Upper lobe of left lung (tissue), 6 donors: ENCODE data around the gene ZNF316. TPM values are rescaled to one million over a fixed set of nuclear protein-coding genes. Genes with fewer than 3 reads are reported as not detected.

Experiments used
- ATAC-seq, 2 donors: fragments of 200-7000 bp; cut with Tn5 transposase; one replicate each; pipeline ENCODE4 v1.9.1; 2022; ENCODE audit warnings: mild to moderate bottlenecking in 2 of 2, moderate library complexity in 2 of 2; ENCODE audit not compliant: low FRiP score in 2 of 2
- DNase-seq, 2 donors: peaks; one replicate each; pipeline ENCODE4 v3.0.0-alpha.2; 2019 to 2020
- H3K27ac ChIP-seq, 4 donors: fragments of 200-600 bp; sonication (generic); one replicate each; pipeline ENCODE4 v1.5.1; 2016 to 2019
- H3K27me3 ChIP-seq, 4 donors: fragments of 200-600 bp; sonication (generic); one replicate each; pipeline ENCODE4 v1.5.1; 2017 to 2019
- H3K36me3 ChIP-seq, 4 donors: fragments of 200-600 bp; sonication (generic); one replicate each; pipeline ENCODE4 v1.5.1; 2016 to 2019
- H3K4me1 ChIP-seq, 4 donors: fragments of 200-600 bp; sonication (generic); one replicate each; pipeline ENCODE4 v1.5.1; 2018 to 2019
- H3K4me3 ChIP-seq, 4 donors: fragments of 200-600 bp; sonication (generic); one replicate each; pipeline ENCODE4 v1.5.1; 2017 to 2019; ENCODE audit warnings: mild to moderate bottlenecking in 2 of 4, moderate library complexity in 1 of 4
- H3K9me3 ChIP-seq, 4 donors: fragments of 200-600 bp; sonication (generic); one replicate each; pipeline ENCODE4 v1.5.1; 2018 to 2019
- EP300 ChIP-seq, 4 donors: sonication (generic); formaldehyde crosslinking; IDR thresholded peaks; one replicate each; pipeline ENCODE4 v1.5.1; 2017; ENCODE audit warnings: antibody characterized with exemption in 4 of 4, control low read depth in 2 of 4
- POLR2A ChIP-seq, 4 donors: fragments of 450-650 bp; IDR thresholded peaks; one replicate each; pipeline ENCODE4 v1.5.1; 2016 to 2017; ENCODE audit warnings: antibody characterized with exemption in 4 of 4, mild to moderate bottlenecking in 2 of 4
- POLR2AphosphoS5 ChIP-seq, 2 donors: sonication (generic); formaldehyde crosslinking; IDR thresholded peaks; one replicate each; pipeline ENCODE4 v1.5.1; 2017; ENCODE audit warnings: antibody characterized with exemption in 2 of 2
- WGBS, 2 donors: methylation state at CpG; one replicate each; pipeline ENCODE4 v1.1.5; 2017 to 2018; 5-methylcytosine and 5-hydroxymethylcytosine counted together
- total RNA-seq, 6 donors: library from RNA; depleted of rRNA in 4 of 6; stranded (reverse); fragments of >200 nt in 4 of 6; gene quantifications; one replicate each; pipeline versions ENCODE4 v1.1.0 to v1.2.1, GENCODE V29; 2016 to 2021
- TF ChIP-seq, protein P1 (sequence below), 6 experiments: fragments of 450-650 bp in 4 of 6; fragments of 200-600 bp in 2 of 6; sonication (generic) in 2 of 6; IDR thresholded peaks; one replicate each; pipeline ENCODE4 v1.5.1; 2016 to 2019; ENCODE audit warnings: antibody characterized with exemption in 6 of 6
- donor health status: DM: no; HTN: no; CAD: no; lungs with moderate emphysema.
- donor health status: DM: no; HTN: yes; CAD: no; lungs with severe emphysema.

ZNF316 gene
- total RNA-seq, 6 donors from 2014 or later: 31.6 to 132 (median 43.1) TPM

DNA sequence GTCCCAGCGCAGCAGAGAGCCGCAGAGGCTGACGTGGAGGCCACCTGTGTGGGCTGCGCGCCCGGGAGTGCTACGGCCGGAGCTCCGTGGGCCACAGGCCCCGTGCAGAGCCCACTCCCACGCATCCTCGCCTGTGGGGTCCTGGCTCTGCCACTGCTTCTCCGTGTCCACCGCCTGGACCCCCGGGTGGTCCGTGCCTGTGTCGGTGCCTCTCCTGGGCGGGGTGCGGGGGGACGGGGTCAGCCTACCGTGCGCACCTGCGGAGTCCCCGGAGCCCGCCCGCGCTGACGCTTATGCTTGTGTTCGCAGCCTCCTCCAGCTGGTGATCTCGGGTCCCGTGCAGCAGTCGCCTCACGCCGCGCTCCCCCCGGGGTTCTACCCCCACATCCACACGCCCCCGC is 29.5 kb upstream of the ZNF316 start:
- H3K4me1 ChIP-seq: no peaks in the 10 kb centered on the region
- ATAC-seq: peak in 1 of 2 donors; percentile 41
- no peak overlapping the region for H3K27ac ChIP-seq
- H3K9me3 ChIP-seq: no peaks in the 10 kb centered on the region
- DNase-seq: peak in 1 of 2 donors; percentile 84
- no peaks in the 10 kb centered on the region for H3K27me3 ChIP-seq
- no peak overlapping the region for H3K4me3 ChIP-seq
- H3K36me3 ChIP-seq: peaks cover 3 to 69% (median 50%) of the 10 kb centered on the region in 4 donors
- WGBS, 2 donors: 96 to 97% methylated on average over 12 to 38 of the region's 38 CpGs
- TF ChIP-seq POLR2AphosphoS5 (IDR thresholded peaks at IDR 0.05) (no peak), EP300 (IDR thresholded peaks at IDR 0.05) (no peak), POLR2A (IDR thresholded peaks at IDR 0.05) (no peak)
- TF ChIP-seq, protein P1, sequence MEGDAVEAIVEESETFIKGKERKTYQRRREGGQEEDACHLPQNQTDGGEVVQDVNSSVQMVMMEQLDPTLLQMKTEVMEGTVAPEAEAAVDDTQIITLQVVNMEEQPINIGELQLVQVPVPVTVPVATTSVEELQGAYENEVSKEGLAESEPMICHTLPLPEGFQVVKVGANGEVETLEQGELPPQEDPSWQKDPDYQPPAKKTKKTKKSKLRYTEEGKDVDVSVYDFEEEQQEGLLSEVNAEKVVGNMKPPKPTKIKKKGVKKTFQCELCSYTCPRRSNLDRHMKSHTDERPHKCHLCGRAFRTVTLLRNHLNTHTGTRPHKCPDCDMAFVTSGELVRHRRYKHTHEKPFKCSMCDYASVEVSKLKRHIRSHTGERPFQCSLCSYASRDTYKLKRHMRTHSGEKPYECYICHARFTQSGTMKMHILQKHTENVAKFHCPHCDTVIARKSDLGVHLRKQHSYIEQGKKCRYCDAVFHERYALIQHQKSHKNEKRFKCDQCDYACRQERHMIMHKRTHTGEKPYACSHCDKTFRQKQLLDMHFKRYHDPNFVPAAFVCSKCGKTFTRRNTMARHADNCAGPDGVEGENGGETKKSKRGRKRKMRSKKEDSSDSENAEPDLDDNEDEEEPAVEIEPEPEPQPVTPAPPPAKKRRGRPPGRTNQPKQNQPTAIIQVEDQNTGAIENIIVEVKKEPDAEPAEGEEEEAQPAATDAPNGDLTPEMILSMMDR (IDR thresholded peaks at IDR 0.05): no peak

DNA sequence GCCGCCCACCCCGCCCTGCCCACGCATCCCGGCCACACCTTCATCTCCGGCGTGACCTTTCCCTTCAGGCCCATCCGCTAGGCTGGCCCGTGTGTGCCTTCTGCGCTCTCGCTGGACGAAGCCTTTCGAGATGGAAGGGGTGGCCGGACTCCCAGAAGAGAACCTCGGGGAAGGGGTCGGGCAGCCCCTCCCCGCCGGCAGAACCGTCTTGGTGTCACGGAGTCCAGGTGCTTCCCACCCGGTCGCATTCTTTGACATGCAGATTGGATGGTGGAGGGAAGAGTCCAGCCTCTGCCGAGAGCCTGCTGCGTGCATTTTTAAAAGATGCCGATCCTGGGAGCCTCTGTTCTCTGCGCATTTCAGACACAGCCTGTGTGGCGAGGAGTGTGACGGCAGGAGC is 29.0 kb upstream of the ZNF316 start:
- Histone ChIP-seq H3K36me3 (peaks cover 3 to 65% (median 47%) of the 10 kb centered on the region in 4 donors), H3K4me1 (no peaks in the 10 kb centered on the region), H3K27ac (no peak overlapping the region), H3K9me3 (no peaks in the 10 kb centered on the region), H3K4me3 (no peak overlapping the region), H3K27me3 (no peaks in the 10 kb centered on the region)
- DNase-seq: peak in 1 of 2 donors; percentile 62
- WGBS, 2 donors: 92 to 94% methylated on average over 24 to 27 of the region's 27 CpGs
- no peak for TF ChIP-seq EP300 (IDR thresholded peaks at IDR 0.05)
- TF ChIP-seq, protein P1 (IDR thresholded peaks at IDR 0.05): no peak
- TF ChIP-seq POLR2A (IDR thresholded peaks at IDR 0.05): no peak
- no peak for TF ChIP-seq POLR2AphosphoS5 (IDR thresholded peaks at IDR 0.05)
- no peak for ATAC-seq

DNA sequence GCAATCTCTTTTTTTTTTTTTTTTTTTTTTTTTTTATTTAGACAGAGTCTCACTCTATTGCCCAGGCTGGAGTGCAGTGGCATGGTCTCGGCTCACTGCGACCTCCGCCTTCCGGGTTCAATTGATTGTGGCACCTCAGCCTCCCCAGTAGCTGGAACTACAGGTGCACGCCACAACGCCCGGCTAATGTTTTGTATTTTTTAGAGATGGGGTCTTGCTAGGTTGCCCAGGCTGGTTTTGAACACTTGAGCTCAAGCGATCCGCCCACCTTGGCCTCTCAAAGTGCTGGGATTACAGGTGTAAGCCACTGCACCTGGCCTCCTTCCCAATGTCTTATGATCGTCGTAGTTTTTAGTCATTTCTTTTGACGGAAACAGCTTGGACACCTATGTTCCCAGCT is 28.3 kb upstream of the ZNF316 start:
- H3K4me1 ChIP-seq: no peaks in the 10 kb centered on the region
- H3K27ac ChIP-seq: no peak overlapping the region
- H3K27me3 ChIP-seq: no peaks in the 10 kb centered on the region
- 96 to 97% methylated on average over 12 of the region's 12 CpGs for WGBS, 2 donors
- peaks cover 3 to 59% (median 42%) of the 10 kb centered on the region in 4 donors for H3K36me3 ChIP-seq
- no peak for ATAC-seq
- TF ChIP-seq POLR2A (IDR thresholded peaks at IDR 0.05) (no peak), POLR2AphosphoS5 (IDR thresholded peaks at IDR 0.05) (no peak), EP300 (IDR thresholded peaks at IDR 0.05) (no peak)
- TF ChIP-seq, protein P1 (IDR thresholded peaks at IDR 0.05): no peak
- no peak overlapping the region for H3K4me3 ChIP-seq
- DNase-seq: no peak
- no peaks in the 10 kb centered on the region for H3K9me3 ChIP-seq

DNA sequence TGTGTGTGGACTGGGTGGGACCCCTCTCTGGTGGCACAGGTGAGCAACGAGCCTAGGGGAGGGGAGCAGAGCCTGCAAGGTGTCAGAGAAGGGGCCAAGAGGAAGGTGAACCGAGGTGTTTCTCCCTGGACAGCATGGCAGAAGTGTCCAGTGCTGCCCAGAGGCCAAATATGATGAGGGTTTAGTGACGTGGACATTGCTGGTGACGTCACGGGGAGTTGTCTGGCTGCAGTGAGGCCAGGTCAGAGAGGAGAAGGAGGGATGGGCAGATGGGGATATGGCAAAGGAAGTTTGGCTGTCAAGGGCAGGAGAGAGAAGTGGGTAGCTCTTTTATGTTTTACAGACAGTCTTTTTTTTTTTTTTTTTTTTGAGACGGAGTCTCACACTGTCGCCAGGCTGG is 24.3 kb upstream of the ZNF316 start:
- ATAC-seq: no peak
- no peak for TF ChIP-seq EP300 (IDR thresholded peaks at IDR 0.05)
- TF ChIP-seq, protein P1 (IDR thresholded peaks at IDR 0.05): no peak
- TF ChIP-seq POLR2A (IDR thresholded peaks at IDR 0.05): no peak
- TF ChIP-seq POLR2AphosphoS5 (IDR thresholded peaks at IDR 0.05): no peak

DNA sequence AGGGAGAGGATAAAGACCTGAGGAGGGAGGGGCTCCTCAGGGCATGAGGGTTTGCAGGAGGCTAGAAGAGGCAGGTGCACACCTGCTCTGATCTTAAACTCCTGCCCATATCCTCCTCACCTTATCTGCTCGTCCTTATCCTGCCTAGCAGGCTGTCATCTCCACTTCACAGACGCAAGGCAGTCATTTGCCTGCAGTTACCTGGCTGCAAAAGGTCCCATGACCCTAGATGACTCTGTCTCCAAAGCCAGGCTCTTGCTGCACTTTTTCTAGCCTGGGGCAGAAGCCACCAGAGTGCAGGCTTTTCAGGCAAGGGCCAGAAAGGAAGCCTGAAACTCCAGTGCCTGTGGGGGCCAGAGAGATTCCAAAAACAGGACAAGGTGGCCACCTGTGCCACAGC is 23.4 kb upstream of the ZNF316 start:
- Histone ChIP-seq H3K4me3 (no peak overlapping the region), H3K4me1 (peaks cover 12 to 15% (median 13%) of the 10 kb centered on the region in 4 donors), H3K27ac (no peak overlapping the region), H3K27me3 (peaks cover 0 to 4% (median 0%) of the 10 kb centered on the region in 4 donors), H3K36me3 (peaks cover 0 to 12% (median 4%) of the 10 kb centered on the region in 4 donors), H3K9me3 (no peaks in the 10 kb centered on the region)
- WGBS, 2 donors: 50 to 54% methylated on average over 2 of the region's 2 CpGs
- no peak for TF ChIP-seq POLR2A (IDR thresholded peaks at IDR 0.05)
- TF ChIP-seq EP300 (IDR thresholded peaks at IDR 0.05): no peak
- TF ChIP-seq, protein P1 (IDR thresholded peaks at IDR 0.05): no peak
- no peak for DNase-seq
- ATAC-seq: no peak

More for the DNA sequence above, 24.3 kb upstream of the ZNF316 start:
- Histone ChIP-seq H3K27me3 (peaks cover 0 to 4% (median 0%) of the 10 kb centered on the region in 4 donors), H3K9me3 (no peaks in the 10 kb centered on the region), H3K4me1 (peaks cover 12 to 15% (median 13%) of the 10 kb centered on the region in 4 donors), H3K36me3 (peaks cover 3 to 20% (median 11%) of the 10 kb centered on the region in 4 donors), H3K4me3 (no peak overlapping the region), H3K27ac (no peak overlapping the region)
- 64 to 68% methylated on average over 7 of the region's 7 CpGs for WGBS, 2 donors
- DNase-seq: no peak
